ENCODE data around the gene RTN1.

- no peak for TF ChIP-seq CTCF (conservative IDR thresholded peaks at IDR 0.05; ENCODE audit: low read length)
- no peak for TF ChIP-seq EZH2phosphoT487 (IDR thresholded peaks at IDR 0.05; ENCODE audit: borderline replicate concordance, low read depth, low read length)
These were observed 53.6 kb downstream of the RTN1 start for GRCh38 chr14:59816941-59817340.
